MCF 10A (cell line): Measurements from ENCODE around the gene PRMT7. TPM values are rescaled to one million over a fixed set of nuclear protein-coding genes. Genes with fewer than 3 reads are reported as not detected.

Experiments used
- BruUV-seq: library from RNA; stranded (reverse); fragments of 400-500 nt; replicated peaks from 2 replicates; lab custom pipeline; 2021; lab: Mats Ljungman, UMichigan
- CTCF ChIA-PET: fragments of 300-600 bp; sonication (Branson Sonifier 250); formaldehyde crosslinking; extraction: SDS; loops from one replicate; lab custom pipeline; 2021; ENCODE audit warnings: antibody characterized with exemption, inconsistent platforms; lab: Yijun Ruan, JAX
- POLR2A ChIA-PET: fragments of 300-600, 350-650 bp; sonication (Branson Sonifier 250); formaldehyde crosslinking; extraction: SDS; loops from one replicate; lab custom pipeline; 2020; ENCODE audit warnings: antibody characterized with exemption, inconsistent platforms; lab: Yijun Ruan, JAX
- DNase-seq: peaks from one replicate; pipeline ENCODE4 v3.0.0-alpha.2; 2018; ENCODE audit not compliant: unreplicated experiment
- H3K27ac Mint-ChIP-seq: one replicate; pipeline ENCODE4 v1.8.0; 2022; ENCODE audit warnings: mild to moderate bottlenecking, low read depth, mixed read lengths; ENCODE audit not compliant: unreplicated experiment
- H3K27me3 Mint-ChIP-seq: one replicate; pipeline ENCODE4 v1.8.0; 2022; ENCODE audit warnings: mixed read lengths; ENCODE audit not compliant: insufficient read depth, unreplicated experiment
- H3K36me3 Mint-ChIP-seq: one replicate; pipeline ENCODE4 v1.8.0; 2022; ENCODE audit warnings: mild to moderate bottlenecking, moderate library complexity, mixed read lengths; ENCODE audit not compliant: insufficient read depth, unreplicated experiment
- H3K4me1 Mint-ChIP-seq: one replicate; pipeline ENCODE4 v1.8.0; 2022; ENCODE audit warnings: mixed read lengths; ENCODE audit not compliant: insufficient read depth, unreplicated experiment
- H3K4me3 Mint-ChIP-seq: one replicate; pipeline ENCODE4 v1.8.0; 2022; ENCODE audit warnings: mild to moderate bottlenecking, moderate library complexity, mixed read lengths; ENCODE audit not compliant: unreplicated experiment
- H3K9me3 Mint-ChIP-seq: one replicate; pipeline ENCODE4 v1.8.0; 2022; ENCODE audit warnings: mixed read lengths; ENCODE audit not compliant: unreplicated experiment
- intact Hi-C: fragments of 100-400 bp; cut with micrococcal nuclease; formaldehyde crosslinking; loops from 2 replicates; pipeline ENCODE4 v1.14.1; 2022
- total RNA-seq: library from RNA; stranded (reverse); gene quantifications from 2 replicates; pipeline ENCODE4 v1.2.3, GENCODE V29; 2022
- TF ChIP-seq, protein P1 (sequence below): fragments of 200-600 bp; IDR thresholded peaks from one replicate; pipeline ENCODE4 v1.8.0; 2022; ENCODE audit warnings: antibody characterized with exemption, mild to moderate bottlenecking; ENCODE audit not compliant: unreplicated experiment

Gene PRMT7
- total RNA-seq, 1 experiment from 2014 or later, result 33.2 TPM

DNA sequence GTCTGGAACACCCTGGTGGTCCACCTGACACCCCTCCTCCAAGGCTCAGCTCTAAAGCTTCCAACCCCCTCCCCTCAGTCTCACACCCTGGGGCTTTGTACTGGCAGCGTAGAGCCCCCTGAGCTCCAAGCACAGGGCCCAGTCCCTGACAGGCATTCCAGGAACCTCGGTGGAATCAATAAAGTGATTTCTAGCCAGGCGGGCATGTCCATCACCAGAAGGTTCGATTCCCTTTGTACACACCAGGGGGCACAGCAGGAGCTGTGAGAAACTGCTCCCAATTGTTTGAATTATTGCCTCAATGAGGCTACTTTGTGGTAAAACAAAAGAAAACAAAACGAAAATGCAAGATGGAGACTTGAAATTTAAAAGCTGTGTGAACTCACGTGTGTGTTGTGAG, 85.7 kb downstream of the PRMT7 start:
- no peak overlapping the region for H3K27ac Mint-ChIP-seq

DNA sequence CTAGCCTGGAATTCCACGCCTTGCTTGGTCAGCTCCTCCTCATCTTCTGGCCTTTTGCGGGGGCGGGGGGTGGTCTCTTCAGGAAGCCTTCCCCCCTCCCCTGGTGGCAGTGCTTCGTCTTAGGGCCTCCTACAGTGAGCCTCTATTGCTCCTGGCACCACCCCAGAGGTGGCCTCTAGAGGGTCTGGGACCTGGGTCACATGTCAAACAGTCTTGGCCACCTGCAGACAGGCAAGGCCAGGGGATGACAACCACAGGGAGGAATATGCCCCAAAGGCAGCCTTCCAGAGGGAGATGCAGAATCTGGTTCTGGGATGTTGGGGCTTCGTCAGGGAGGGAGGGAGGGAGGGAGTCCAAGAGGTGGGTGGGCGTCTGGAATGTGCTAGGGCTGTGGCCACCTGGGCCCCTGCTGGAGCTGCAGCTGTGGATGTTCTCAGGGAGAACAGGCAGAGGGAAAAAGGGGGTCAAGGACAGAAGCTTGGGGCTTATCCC, 86.9 kb downstream of the PRMT7 start:
- ChIA-PET CTCF (interaction anchor here (0.5 to 3.8 kb wide), 9 partner anchors 9 to 684 kb away, joined by 3 to 32 read pairs (median 11); no protein-coding TSS in a partner anchor), POLR2A (no interaction called here)
- no TSS peak for BruUV-seq
- TF ChIP-seq, protein P1, sequence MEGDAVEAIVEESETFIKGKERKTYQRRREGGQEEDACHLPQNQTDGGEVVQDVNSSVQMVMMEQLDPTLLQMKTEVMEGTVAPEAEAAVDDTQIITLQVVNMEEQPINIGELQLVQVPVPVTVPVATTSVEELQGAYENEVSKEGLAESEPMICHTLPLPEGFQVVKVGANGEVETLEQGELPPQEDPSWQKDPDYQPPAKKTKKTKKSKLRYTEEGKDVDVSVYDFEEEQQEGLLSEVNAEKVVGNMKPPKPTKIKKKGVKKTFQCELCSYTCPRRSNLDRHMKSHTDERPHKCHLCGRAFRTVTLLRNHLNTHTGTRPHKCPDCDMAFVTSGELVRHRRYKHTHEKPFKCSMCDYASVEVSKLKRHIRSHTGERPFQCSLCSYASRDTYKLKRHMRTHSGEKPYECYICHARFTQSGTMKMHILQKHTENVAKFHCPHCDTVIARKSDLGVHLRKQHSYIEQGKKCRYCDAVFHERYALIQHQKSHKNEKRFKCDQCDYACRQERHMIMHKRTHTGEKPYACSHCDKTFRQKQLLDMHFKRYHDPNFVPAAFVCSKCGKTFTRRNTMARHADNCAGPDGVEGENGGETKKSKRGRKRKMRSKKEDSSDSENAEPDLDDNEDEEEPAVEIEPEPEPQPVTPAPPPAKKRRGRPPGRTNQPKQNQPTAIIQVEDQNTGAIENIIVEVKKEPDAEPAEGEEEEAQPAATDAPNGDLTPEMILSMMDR, result no peak
- peaks cover 21% of the 10 kb centered on the region for H3K27me3 Mint-ChIP-seq
- H3K27ac Mint-ChIP-seq, result no peak overlapping the region
- no peak overlapping the region for H3K4me3 Mint-ChIP-seq
- H3K4me1 Mint-ChIP-seq, result peaks cover 8% of the 10 kb centered on the region
- H3K9me3 Mint-ChIP-seq, result no peaks in the 10 kb centered on the region
- DNase-seq, result no peak
- H3K36me3 Mint-ChIP-seq, result no peaks in the 10 kb centered on the region
- intact Hi-C loops, result no loop called here

More for the DNA sequence above, 85.7 kb downstream of the PRMT7 start:
- TF ChIP-seq, protein P1, result peak; percentile 59
- peaks cover 21% of the 10 kb centered on the region for H3K27me3 Mint-ChIP-seq
- H3K9me3 Mint-ChIP-seq, result no peaks in the 10 kb centered on the region
- DNase-seq, result peak; percentile 63
- intact Hi-C loops, result loop anchor here (1.0 kb wide), 1 partner anchor 114 kb away; no protein-coding TSS in a partner anchor
- ChIA-PET CTCF (interaction anchor here (0.6 to 3.8 kb wide), 24 partner anchors 10 to 225 kb away, joined by 3 to 32 read pairs (median 4); no protein-coding TSS in a partner anchor), POLR2A (interaction anchor here (0.7 kb wide), 1 partner anchor 276 kb away, joined by 3 read pairs; no protein-coding TSS in a partner anchor)
- H3K4me1 Mint-ChIP-seq, result no peaks in the 10 kb centered on the region
- H3K36me3 Mint-ChIP-seq, result no peaks in the 10 kb centered on the region
- no peak overlapping the region for H3K4me3 Mint-ChIP-seq
- BruUV-seq, result no TSS peak

DNA sequence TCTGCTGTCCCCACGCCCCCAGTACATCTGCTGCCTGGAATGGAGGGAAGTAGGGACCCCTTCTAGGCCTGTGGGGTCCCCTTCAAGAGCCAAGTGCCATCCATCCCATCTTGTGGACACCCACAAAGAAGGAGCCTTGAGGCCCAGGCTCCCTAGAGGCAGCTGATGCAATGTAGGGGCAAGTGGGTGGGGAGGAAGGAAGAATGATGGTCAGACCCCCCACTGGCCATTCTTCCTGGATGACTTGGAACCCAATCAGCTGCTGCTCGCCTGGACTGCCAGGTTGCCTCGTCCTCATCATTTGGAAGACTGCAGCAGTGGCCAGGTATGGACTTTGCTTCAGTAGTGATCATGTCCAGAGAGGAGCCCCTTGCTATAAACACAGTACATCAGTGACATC, 88.6 kb downstream of the PRMT7 start:
- Mint-ChIP-seq H3K36me3 (no peaks in the 10 kb centered on the region), H3K9me3 (no peaks in the 10 kb centered on the region), H3K27me3 (peaks cover 21% of the 10 kb centered on the region), H3K27ac (no peak overlapping the region), H3K4me1 (peaks cover 8% of the 10 kb centered on the region), H3K4me3 (no peak overlapping the region)
- CTCF ChIA-PET, result interaction anchor here (0.8 to 1.2 kb wide), 3 partner anchors 82 to 121 kb away, joined by 3 to 4 read pairs (median 4); no protein-coding TSS in a partner anchor
- TF ChIP-seq, protein P1, result no peak
- intact Hi-C loops, result no loop called here
- no peak for DNase-seq
- POLR2A ChIA-PET, result no interaction called here
- no TSS peak for BruUV-seq

DNA sequence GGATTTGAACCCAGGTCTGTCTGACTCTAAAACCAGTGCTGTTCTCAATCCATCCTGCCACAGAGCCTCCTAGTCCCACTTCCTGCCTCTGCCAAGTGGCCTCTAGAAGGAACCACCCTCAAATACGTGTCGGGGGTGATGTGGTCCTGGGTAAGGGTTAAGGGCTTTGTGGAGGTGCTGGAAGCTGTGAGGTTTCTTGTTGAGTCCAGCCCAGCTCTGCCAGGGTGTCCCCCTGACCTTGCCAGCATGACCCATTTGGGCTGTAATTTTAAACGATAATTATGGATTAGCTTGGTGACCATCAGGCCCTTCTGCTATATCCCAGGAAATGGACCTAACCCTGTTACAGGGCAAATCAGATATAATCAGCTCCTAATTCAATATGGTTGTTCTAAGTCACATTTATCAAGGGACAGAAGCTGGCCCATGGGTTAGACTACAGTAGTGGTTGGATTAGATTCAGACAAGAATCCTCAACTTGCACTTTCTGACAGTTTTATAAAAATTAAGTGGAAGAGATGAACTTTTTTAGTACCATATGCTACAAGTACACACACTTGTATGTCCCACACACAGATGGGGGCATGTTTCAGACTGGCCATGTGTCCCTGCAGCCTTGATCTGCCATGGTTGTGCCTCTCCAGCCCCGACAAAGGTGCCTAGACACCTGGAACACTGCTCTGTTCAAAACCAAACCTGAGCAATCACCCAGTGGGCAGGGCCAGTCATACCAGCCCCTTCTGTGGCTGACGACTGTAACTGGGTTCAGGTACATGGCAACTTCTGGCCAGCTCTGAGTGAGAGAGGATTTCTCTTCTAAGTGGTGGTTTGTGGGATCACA, 89.5 kb downstream of the PRMT7 start:
- BruUV-seq, result no TSS peak
- intact Hi-C loops, result no loop called here
- ChIA-PET POLR2A (no interaction called here), CTCF (interaction anchor here (0.5 to 1.2 kb wide), 4 partner anchors 8 to 137 kb away, joined by 3 to 4 read pairs (median 3); no protein-coding TSS in a partner anchor)
- Mint-ChIP-seq H3K4me3 (no peak overlapping the region), H3K4me1 (peaks cover 8% of the 10 kb centered on the region), H3K36me3 (no peaks in the 10 kb centered on the region), H3K27me3 (peaks cover 21% of the 10 kb centered on the region), H3K27ac (no peak overlapping the region), H3K9me3 (no peaks in the 10 kb centered on the region)
- TF ChIP-seq, protein P1, result no peak
- DNase-seq, result no peak
